Activated CD4-positive, alpha-beta T cell treated with anti-CD3 and anti-CD28 coated beads, Interleukin-2, amount 50 U/mL, for 4 hours (primary cell): ENCODE data around the gene PDE7B.
"Not testable (repeated sequence)": the region's sequence is repeated elsewhere in the genome, so short reads cannot be mapped to it uniquely, and the experiment has no call there.

ENCODE experiments used
- DNase-seq, 2 experiments: peaks; one replicate each; pipeline ENCODE4 v3.0.0-alpha.2; 2020

Gene PDE7B

DNA sequence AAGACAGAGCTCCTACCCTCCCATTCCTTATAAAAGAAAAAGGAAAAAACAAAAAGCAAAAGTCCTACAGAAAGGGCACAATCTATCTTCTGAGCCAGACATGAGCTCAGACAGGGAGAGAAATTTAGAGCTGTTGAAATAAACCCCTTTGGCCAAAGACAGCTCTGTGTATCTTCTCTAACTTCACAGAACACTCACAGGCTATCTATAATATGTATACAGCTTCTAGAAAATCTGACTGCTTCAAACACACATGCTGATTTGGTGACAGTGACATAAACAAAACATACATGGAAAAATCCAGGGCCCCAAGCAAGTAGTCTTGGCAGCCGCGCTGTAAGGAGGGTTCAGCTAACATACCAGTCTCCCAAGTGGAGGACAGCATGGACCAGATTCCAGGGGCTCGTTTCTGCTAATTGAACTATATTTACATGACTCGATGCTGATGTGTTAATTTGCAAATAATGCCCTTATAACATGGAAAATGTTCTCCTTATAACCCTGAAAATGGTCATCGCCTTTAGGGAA, 361.6 kb downstream of the PDE7B start:
- no peak for DNase-seq

DNA sequence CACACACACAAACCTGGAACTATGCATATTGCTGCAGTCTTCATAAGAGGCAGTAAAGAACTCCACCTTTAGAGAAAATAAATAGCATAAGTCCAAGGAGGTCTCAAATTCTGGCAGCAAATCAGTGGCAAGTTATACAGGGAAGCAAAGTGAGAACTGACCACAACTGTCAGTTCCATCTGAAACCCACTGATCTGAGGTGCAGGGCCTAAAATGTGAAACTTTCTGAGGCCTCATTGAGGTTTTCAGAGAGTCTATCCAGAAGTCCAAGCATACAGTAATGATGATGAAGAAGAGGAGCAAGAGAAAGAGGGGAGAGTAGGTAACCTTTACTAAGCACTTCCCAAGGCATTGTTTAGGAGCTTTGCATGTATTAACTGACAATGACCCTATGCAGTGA, 362.4 kb downstream of the PDE7B start:
- DNase-seq = no peak

DNA sequence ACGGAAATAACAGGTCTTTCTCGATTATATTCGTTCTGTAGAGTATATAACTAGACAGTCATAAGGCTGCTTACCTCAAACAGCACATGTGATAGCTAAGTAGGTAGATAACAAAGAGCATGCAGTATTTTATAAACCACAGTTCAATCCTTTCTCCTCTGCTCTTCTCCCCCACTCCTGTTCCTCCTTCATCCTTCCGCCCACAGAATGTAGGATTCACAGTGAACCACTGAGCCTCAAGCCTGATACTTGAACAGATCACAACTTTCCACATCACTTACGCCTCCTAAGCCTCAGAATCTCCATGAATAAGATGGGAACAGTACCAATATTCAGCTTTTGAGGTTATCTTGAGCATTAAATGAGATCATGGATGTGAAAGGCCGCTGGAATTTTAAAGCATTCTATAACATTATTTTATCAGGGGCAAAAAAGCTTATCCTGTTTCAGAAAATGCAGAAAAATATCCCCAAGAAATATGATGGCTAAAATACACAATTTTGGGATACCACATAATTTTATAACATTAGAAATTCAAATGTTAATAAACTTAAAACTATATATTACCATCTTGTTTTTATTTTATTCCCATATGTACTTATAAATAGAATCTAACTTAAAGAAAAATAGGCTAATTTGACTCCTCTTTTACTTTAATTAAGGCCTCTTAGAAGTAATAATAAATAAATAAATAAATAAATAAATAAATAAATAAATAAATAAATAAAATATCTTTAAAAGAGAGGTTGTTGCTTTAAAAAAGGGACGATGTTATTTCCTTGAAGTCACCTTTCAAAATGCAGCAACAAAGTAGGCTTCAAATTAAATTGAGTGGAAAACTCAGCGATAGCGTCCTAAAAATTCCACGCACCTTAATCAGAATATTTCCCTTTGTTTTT, 365.3 kb downstream of the PDE7B start:
- no peak for DNase-seq

DNA sequence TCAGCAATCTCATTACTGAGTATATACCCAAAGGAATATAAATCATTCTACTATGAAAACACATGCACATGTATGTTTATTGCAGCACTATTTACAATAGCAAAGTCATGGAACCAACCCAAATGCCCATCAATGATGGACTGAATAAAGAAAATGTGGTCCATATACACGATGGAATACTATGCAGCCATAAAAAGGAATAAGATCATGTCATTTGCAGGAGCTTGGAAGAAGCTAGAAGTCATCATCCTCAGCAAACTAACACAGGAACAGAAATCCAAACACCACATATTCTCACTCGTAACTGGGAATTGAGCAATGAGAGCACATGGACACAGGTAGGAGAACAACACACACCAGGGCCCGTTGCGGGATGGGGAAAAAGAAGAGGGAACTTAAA, 373.5 kb downstream of the PDE7B start:
- DNase-seq = not testable (repeated sequence)

DNA sequence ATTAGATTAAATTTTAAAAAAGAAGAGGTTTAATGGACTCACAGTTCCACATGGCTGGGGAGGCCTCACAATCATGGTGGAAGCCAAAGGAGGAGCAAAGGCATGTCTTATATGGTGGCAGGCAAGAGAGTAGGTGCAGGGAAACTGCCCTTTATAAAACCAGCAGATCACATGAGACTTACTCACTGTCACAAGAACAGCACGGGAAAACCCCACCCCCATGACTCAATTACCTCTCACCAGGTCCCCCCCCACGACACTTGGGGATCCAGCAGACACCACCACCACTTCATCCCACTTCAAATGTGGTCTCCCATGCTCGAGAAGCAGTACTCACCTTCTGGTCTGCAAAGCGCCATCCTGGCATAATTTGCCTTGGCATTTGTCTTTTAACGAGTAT, 374.0 kb downstream of the PDE7B start:
- DNase-seq = peak in 1 of 2 experiments; percentile 3

DNA sequence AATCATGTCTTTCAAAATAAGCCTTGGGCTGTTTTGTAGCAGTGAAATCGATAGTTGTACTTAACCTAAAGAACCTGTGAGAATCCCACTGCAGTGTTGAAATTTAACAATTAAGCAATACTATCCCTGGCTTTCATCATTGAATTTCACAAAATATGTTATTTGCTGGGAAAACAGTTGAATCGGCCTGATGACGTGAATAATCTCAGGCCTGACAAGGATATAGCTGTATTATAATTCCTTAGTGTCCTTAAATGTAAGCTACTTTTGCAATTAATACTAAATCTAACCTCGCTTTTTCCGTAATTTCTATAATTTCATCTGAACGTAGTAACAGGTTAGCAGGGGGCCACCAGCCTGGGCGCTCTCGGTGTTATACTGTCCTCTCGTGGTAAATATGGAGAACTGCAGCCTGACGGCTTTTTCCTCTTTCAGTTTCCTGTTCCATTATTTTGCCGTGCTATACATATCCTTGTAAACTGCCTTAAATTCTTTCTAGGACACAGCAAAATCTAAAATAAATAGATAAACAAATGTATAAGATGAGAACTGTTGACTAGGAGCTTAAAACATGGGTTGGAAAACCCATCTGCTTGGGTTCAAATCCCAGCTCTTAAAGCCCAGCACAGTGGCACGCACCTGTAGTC, 374.6 kb downstream of the PDE7B start:
- DNase-seq = peak; percentile 23 to 41

DNA sequence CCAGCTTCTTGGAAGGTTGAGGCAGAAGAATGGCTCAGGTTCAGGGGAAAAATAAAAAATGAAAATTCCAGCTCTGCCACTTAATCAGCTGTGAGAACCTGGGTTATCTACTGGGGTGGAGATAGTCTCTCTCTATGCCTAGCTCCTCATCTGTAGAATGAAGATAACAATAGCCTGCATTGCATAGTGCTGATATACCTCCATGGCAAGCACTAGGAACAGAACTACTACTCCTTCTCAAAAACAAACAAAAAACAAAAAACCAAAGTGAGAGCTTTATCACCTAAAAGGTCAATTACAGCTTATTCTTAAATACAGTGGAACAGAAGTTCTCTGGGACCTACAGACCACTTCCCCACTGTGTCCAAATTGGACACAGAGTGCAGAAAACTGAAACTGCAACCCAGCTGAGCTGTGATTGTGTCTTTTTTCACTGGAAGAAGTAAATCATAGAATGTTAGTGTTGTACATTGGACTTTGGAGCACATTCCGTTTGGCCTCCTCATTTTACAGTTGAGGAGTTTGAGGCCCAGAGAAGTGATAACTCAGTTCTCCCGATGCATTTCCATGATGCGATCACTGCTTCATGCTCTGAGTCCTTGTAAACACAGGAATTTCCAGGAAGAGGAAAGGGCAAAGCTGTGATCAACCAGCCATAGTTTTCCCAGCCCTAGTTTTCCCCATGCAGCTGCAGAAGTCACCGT, 375.3 kb downstream of the PDE7B start:
- no peak for DNase-seq

DNA sequence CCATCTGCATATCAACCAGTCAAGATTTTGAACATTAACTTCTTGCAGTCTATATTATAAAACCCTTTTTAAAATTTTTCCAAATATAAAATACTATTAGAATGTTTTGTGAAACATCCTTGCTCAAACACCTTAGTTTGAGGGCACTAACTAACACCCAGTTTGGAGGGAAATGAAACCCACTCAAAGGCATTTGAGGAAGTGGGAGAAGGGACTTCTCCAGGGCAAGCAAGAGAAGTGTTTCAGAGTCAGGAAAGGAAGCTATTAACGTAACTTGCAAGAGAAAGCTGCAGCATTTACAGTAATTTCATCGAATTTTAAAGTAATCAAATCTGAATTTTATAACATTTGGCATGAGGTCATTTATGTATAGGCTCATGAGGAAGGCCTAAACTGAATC, 377.3 kb downstream of the PDE7B start:
- no peak for DNase-seq

DNA sequence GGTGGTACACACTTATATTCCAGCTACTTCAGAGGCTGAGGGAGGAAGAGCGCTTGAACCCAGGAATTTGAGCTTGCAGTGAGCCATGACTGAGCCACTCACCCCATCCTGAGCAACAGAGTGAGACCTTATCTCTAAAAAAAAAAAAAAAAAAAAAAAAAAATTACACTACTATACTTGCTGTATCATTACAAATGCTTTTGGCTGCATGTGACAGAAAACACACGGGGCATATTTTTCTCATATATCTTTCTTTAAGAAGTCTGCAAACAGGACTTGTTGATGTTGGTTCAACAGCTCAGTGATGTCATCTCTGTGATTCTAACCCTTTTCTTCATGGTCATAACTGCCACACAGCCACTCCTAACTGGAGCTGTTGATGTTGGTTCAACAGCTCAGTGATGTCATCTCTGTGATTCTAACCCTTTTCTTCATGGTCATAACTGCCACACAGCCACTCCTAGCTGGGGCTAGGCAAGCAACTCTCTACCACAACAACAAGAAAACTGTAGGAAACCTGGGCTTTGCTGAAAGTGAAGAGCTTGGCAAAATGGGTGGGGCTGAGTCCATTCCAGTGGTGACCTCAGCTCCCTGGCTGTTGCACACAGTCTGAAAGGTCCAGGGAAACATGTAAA, 378.8 kb downstream of the PDE7B start:
- DNase-seq = no peak

DNA sequence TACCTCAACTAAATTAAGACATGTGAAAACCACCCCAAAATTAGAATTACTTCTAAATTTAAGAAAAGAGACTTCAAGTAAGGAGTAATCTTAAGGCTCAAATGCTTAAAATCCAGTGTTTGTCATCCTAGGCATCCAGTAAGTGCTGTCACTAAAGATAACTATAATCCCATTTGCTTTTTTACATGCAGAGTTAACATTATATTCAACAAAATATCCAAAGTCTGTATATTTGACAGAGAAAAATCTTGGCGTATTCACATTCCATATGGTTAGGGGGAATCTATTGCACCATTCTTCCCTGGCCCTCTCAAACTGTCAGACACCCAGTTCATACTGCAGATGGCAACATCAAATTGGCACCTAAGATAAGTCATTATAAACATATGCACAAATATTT, 381.2 kb downstream of the PDE7B start:
- DNase-seq = no peak

DNA sequence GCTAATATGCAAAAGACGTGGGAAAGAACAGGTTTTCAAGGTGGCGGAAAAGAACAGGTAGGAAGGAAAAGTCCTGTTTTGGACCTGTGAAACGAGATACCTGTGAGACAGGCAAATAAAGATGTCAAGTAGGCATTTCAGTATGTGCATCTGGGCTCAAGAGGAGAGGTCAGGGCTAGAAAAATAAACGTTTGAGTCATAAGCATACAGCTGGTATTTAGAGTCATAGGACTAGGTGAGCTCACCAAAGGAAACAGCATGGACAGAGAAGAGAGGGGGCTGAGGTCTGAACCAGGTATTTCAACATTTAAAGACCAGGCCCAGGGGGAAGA, 383.7 kb downstream of the PDE7B start:
- no peak for DNase-seq

DNA sequence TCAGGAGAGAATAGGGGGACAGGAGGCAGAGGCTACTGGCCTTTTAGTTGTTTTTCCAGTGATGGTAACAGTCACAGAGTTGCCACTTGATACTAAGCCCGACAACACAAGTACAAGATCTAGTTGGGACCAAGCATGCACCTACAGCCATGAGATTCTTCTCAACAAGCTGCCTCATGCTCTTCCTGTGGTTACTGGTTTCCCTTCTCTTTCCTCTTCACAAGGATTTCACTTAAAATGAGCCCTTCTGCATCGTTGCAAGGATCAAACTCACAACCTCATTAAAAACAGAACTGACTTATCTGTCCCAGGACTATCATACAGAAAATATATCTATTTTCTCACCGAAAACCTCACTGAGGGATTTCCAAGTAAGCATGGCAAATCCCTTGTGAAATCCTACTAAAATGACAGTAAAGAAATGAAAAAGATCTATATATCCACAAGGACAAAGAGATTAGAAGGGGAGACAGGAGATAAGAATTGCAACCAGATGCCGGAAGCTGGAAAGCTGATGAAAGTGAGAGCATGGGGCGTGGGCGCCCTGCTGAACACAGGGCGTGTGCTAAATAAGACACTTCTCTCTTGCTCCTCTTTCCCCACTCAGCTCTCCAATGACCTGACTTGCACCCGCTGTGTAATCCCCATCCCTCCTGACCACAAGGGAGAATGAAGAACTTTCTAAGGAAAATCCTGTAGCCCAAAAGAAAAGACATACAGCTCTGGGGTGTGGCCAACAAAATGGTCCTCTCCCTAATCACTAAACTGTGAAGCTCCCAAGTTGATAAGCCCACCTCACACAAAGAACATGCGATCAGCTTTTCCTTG, 385.2 kb downstream of the PDE7B start:
- DNase-seq = no peak

DNA sequence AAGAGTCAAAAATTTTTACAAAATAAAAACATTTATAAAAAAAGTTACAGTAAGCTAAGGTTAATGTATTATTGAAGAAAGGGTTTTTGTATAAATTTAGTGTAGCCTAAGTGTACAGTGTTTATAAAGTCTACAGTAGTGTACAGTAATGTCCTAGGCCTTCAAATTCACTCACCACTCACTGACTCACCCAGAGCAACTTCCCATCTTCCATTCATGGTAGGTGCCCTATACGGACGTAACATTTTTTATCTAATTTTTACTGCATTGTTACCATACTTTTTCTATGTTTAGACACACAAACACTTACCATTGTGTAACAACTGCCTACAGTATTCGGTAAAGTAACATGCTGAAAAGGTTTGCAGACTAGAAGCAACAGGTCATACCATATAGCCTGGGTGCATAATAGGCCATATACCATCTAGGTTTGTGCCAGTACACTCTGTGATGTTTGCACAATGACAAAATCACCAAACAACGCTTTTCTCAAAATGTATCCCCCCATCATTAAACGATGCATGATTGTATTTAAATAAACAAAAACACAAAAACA, 392.6 kb downstream of the PDE7B start:
- DNase-seq = no peak
